GM12864 (cell line): ENCODE measurements around the gene INSC.

Source experiments
- DNase-seq: peaks from one replicate; pipeline ENCODE4 v3.0.0-alpha.2; 2011; ENCODE audit warnings: low read depth
- H3K4me3 ChIP-seq: 2 replicates; pipeline ENCODE4 v1.5.1; 2011; ENCODE audit warnings: mild to moderate bottlenecking, low read depth, low read length, control low read depth
- CTCF ChIP-seq: IDR thresholded peaks from 2 replicates; pipeline ENCODE4 v1.5.1; 2011; ENCODE audit warnings: low read depth, mild to moderate bottlenecking, moderate library complexity, low read length, control low read depth, inconsistent platforms; ENCODE audit errors: missing control alignments

INSC gene

DNA sequence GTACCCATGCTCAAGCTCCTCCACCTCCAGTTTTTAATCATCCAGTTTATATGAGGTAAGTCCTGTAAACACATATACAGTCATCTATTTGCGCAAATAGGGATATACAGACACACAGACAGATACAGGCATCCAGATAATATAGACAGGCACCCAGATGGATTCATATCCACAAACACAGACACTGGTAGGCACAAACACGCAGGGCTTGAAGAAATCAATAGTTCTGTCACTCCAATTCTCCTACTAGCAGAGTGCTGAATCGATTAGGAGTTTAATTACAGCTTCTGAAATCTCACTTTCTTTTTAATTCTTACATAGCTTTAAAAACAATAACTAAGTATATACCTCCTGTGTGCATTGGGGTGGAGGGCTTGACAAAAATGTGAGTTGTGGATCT lies 56.0 kb downstream of the INSC start:
- no peak for DNase-seq
- TF ChIP-seq CTCF, result no peak
- H3K4me3 ChIP-seq, result no peak overlapping the region

- no peak overlapping the region for H3K4me3 ChIP-seq
- TF ChIP-seq CTCF, result no peak
- no peak for DNase-seq
Observed at GRCh38 chr11:15171956-15172355, 57.2 kb downstream of the INSC start.

GRCh38 chr11:15175831-15176230 lies 61.1 kb downstream of the INSC start:
- no peak overlapping the region for H3K4me3 ChIP-seq
- no peak for DNase-seq
- no peak for TF ChIP-seq CTCF

- TF ChIP-seq CTCF, result no peak
- no peak overlapping the region for H3K4me3 ChIP-seq
- no peak for DNase-seq
Observed at GRCh38 chr11:15176646-15177163, 62.0 kb downstream of the INSC start.

- no peak for DNase-seq
- no peak overlapping the region for H3K4me3 ChIP-seq
- TF ChIP-seq CTCF, result no peak
Observed at GRCh38 chr11:15177491-15177890, 62.8 kb downstream of the INSC start.

DNA sequence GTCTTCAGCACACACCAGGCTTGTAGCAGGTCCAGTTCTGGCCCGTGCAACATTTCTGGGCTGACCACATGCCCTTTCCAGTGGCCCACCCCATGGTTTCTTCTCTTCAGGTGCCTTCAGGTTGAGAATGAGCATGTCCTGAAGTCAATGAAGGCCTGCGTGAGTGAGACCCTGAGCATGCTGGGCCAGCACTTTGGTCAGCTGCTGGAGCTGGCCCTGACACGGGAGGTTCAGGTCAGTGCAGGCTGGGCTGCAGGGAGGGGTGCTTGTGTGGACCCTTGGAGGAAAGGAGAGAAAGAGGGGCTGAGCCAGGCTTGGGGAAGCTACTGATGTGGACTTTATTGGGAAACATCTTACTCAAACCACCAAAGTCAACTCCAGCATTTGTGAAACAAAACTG lies 63.5 kb downstream of the INSC start:
- TF ChIP-seq CTCF, result no peak
- H3K4me3 ChIP-seq, result no peak overlapping the region
- no peak for DNase-seq

DNA sequence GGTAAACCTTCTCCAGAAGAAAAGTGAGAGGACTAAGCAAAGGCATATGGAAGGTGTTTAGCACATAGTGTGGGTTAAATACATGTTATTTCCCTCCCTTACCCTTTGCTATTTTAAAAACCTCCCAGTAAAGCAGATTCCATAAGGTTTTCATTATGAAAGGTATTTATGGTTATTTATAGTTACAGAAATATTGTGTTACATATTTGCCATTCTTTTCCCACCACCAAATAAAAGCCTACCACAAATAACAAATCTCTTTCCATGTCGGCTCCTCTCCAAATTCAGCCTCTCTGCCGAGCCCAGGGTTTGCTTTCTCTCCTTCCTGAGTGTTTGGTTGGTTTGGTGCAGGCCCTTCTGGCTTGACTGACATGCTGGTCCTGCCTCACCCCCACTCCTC lies 64.4 kb downstream of the INSC start:
- DNase-seq, result no peak
- no peak for TF ChIP-seq CTCF
- H3K4me3 ChIP-seq, result no peak overlapping the region
